ENCODE measurements around the gene TXNDC11.

The TXNDC11 gene

DNA sequence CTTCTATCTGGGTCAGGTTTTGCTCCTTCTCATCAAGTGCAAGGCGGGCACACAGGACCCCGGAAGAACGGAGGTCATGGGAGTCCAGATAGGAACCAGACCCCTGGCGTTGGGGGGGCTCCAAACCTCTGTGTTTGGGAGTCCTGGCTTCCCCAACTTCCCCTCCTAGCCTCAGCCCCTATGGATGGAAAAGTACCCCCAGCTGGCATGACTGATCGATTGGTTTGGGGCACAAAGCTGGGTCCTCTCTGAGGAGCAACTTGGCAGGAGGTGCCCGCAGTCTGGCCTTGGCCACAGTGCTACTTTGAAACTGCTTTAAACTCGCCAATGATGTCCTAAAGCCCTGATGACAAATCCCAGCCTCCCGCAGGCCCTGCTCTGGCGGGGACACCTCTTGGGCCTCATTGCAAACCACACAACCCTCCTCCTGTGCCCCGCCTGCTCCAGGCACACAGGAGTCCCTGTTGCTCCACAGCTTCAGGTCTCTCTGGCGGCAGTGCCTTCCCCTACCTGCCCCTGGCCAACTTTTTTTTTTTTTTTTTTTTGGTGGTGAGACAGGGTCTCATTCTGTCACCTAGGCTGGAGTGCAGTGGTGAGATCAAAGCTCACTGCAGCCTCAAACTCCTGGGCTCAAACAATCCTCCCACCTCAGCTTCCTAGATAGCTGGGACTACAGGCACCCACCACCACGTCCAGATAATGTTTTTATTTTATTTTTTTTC, 112.5 kb downstream of the TXNDC11 start:
- TF ChIP-seq, protein P1, sequence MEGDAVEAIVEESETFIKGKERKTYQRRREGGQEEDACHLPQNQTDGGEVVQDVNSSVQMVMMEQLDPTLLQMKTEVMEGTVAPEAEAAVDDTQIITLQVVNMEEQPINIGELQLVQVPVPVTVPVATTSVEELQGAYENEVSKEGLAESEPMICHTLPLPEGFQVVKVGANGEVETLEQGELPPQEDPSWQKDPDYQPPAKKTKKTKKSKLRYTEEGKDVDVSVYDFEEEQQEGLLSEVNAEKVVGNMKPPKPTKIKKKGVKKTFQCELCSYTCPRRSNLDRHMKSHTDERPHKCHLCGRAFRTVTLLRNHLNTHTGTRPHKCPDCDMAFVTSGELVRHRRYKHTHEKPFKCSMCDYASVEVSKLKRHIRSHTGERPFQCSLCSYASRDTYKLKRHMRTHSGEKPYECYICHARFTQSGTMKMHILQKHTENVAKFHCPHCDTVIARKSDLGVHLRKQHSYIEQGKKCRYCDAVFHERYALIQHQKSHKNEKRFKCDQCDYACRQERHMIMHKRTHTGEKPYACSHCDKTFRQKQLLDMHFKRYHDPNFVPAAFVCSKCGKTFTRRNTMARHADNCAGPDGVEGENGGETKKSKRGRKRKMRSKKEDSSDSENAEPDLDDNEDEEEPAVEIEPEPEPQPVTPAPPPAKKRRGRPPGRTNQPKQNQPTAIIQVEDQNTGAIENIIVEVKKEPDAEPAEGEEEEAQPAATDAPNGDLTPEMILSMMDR (IDR thresholded peaks at IDR 0.05; ENCODE audit: insufficient read depth, low read depth, low read length, missing control alignments) = no peak
- peak; percentile 49 for DNase-seq (ENCODE audit: low read depth)
- no peak overlapping the region for H3K4me3 ChIP-seq (ENCODE audit: low read length)
